Pancreas (tissue), 10 donors: Measurements from ENCODE around the gene MEP1B. TPM values are rescaled to one million over a fixed set of nuclear protein-coding genes. Genes with fewer than 3 reads are reported as not detected.

Source experiments
- ATAC-seq, 4 donors: fragments of 200-7000 bp; cut with Tn5 transposase; one replicate each; pipeline versions ENCODE4 v1.8.0 to v1.9.1; 2020; ENCODE audit warnings: mild to moderate bottlenecking in 4 of 4, moderate library complexity in 4 of 4
- DNase-seq, 6 donors: peaks; one replicate each; pipeline ENCODE4 v3.0.0-alpha.2; 2020
- FAIRE-seq: peaks from 2 replicates; lab custom pipeline; 2012; peaks lifted over from hg19 to GRCh38; lab: Jason Lieb, UNC
- H3K27ac ChIP-seq, 4 donors: fragments of 200-600 bp; sonication (generic); 1 replicate in 3 of 4; 2 replicates in 1 of 4; pipeline versions ENCODE4 v1.5.0 to v1.8.0; 2020
- H3K27me3 ChIP-seq, 4 donors: fragments of 200-600 bp; one replicate each; pipeline ENCODE4 v1.8.0; 2021
- H3K36me3 ChIP-seq, 3 donors: fragments of 200-600 bp; sonication (generic) in 1 of 3; one replicate each; pipeline versions ENCODE4 v1.5.0 to v1.8.0; 2020 to 2021
- H3K4me1 ChIP-seq, 3 donors: fragments of 200-600 bp; one replicate each; pipeline ENCODE4 v1.8.0; 2021
- H3K4me3 ChIP-seq, 4 donors: fragments of 200-600 bp; sonication (generic) in 2 of 4; one replicate each; pipeline versions ENCODE4 v1.5.0 to v1.8.0; 2020 to 2021
- H3K9me3 ChIP-seq, 4 donors: fragments of 200-600 bp; one replicate each; pipeline ENCODE4 v1.8.0; 2021
- CTCF ChIP-seq, 4 donors: fragments of 200-600 bp; sonication (generic) in 3 of 4; IDR thresholded peaks; one replicate each; pipeline versions ENCODE4 v1.5.0 to v1.8.0; 2021; ENCODE audit warnings: antibody characterized with exemption in 4 of 4
- WGBS, 2 donors: extraction: QIAGEN DNeasy Blood & Tissue Kit; methylation state at CpG; one replicate each; pipeline ENCODE4 v1.1.7; 2013; 5-methylcytosine and 5-hydroxymethylcytosine counted together
- intact Hi-C, 3 donors: fragments of 100-400 bp; cut with DNase I; formaldehyde crosslinking; loops; one replicate each; pipeline versions ENCODE4 v1.11.1 to v1.14.2; 2022
- polyA plus RNA-seq, 2 donors: library from polyadenylated mRNA; stranded (reverse); fragments of 200-250 nt; gene quantifications; one replicate each; pipeline ENCODE4 v1.2.3, GENCODE V29; 2013
- total RNA-seq, 6 donors: library from RNA; stranded (reverse); fragmentation: NEBNext Ultra II Directional in 4 of 6; extraction: Animal tissue kit (Norgen Biotek cat#: 25700) in 4 of 6; gene quantifications; one replicate each; pipeline versions ENCODE4 v1.2.1 to v1.2.4, GENCODE V29; 2021 to 2023
- donor health status: healthy with polysubstance abuse.
- donor health status: DM: no; HTN: no; CAD: no; lungs with moderate emphysema.
- donor health status: DM: no; HTN: no; CAD: no.
- donor health status: control.
- donor health status: control.
- donor health status: Bipolar disorder and iron deficiency.
- donor health status: DM: yes; HTN: yes; CAD: no.
- donor health status: DM: no; HTN: no; CAD: no.
- donor health status: DM: no; HTN: no; CAD: no.
- donor health status: DM: yes; HTN: yes; CAD: no.

The MEP1B gene
- under 1 TPM in 1 of 6 donors, not detected in 5; 0.18 TPM for total RNA-seq
- polyA plus RNA-seq: not detected

- no peaks in the 10 kb centered on the region for H3K36me3 ChIP-seq
- FAIRE-seq (no peak), ATAC-seq (no peak), DNase-seq (no peak)
- 61 to 65% methylated on average over 2 of the region's 2 CpGs for WGBS, 2 donors
- no peak for TF ChIP-seq CTCF (IDR thresholded peaks at IDR 0.05)
- no peaks in the 10 kb centered on the region for H3K4me1 ChIP-seq
- no peak within 1 kb of the TSS for H3K4me3 ChIP-seq
- H3K9me3 ChIP-seq: no peaks in the 10 kb centered on the region
- intact Hi-C loops: loop anchor here in 1 of 3 donors (10.0 kb wide), 1 partner anchor 65 kb away; no protein-coding TSS in a partner anchor
- no peak within 1 kb of the TSS for H3K27ac ChIP-seq
- no peaks in the 10 kb centered on the region for H3K27me3 ChIP-seq
These were observed at the start of gene MEP1B for GRCh38 chr18:32189790-32190189. TSS of gene MEP1B (plus strand) at chr18:32190039. CDS start at chr18:32190071, 32 bp downstream.

- intact Hi-C loops: no loop called here
- TF ChIP-seq CTCF (IDR thresholded peaks at IDR 0.05): no peak
- no peak overlapping the region for H3K27ac ChIP-seq
- H3K27me3 ChIP-seq: no peaks in the 10 kb centered on the region
- H3K4me1 ChIP-seq: no peaks in the 10 kb centered on the region
- FAIRE-seq (no peak), DNase-seq (no peak), ATAC-seq (no peak)
- no peak overlapping the region for H3K4me3 ChIP-seq
- 43 to 54% methylated on average over 2 of the region's 2 CpGs for WGBS, 2 donors
- H3K9me3 ChIP-seq: no peaks in the 10 kb centered on the region
- no peaks in the 10 kb centered on the region for H3K36me3 ChIP-seq
These were observed 41.5 kb upstream of the MEP1B start for GRCh38 chr18:32148185-32148870.

- DNase-seq (no peak), ATAC-seq (no peak), FAIRE-seq (no peak)
- Histone ChIP-seq H3K9me3 (no peaks in the 10 kb centered on the region), H3K36me3 (no peaks in the 10 kb centered on the region), H3K27me3 (no peaks in the 10 kb centered on the region), H3K4me3 (no peak overlapping the region), H3K4me1 (no peaks in the 10 kb centered on the region), H3K27ac (no peak overlapping the region)
- intact Hi-C loops: loop anchor here in 1 of 3 donors (10.0 kb wide), 1 partner anchor 402 kb away; no protein-coding TSS in a partner anchor
- 71 to 75% methylated on average over 5 of the region's 5 CpGs for WGBS, 2 donors
- TF ChIP-seq CTCF (IDR thresholded peaks at IDR 0.05): no peak
These were observed 37.0 kb upstream of the MEP1B start for GRCh38 chr18:32152705-32153448.

- FAIRE-seq (no peak), ATAC-seq (no peak), DNase-seq (no peak)
- intact Hi-C loops: loop anchor here in 1 of 3 donors (10.0 kb wide), 1 partner anchor 398 kb away; no protein-coding TSS in a partner anchor
- Histone ChIP-seq H3K27me3 (no peaks in the 10 kb centered on the region), H3K36me3 (no peaks in the 10 kb centered on the region), H3K4me1 (peaks cover 0 to 4% (median 0%) of the 10 kb centered on the region in 3 donors), H3K27ac (no peak overlapping the region), H3K4me3 (no peak overlapping the region), H3K9me3 (no peaks in the 10 kb centered on the region)
- TF ChIP-seq CTCF (IDR thresholded peaks at IDR 0.05): no peak
These were observed 33.0 kb upstream of the MEP1B start for GRCh38 chr18:32156855-32157254.
